Stomach smooth muscle (tissue), 2 donors: Measurements from ENCODE around the gene ZNF212.
A peak's percentile ranks its signal among the peaks of the same experiment; 100 is the strongest.

Experiments used
- H3K27ac ChIP-seq: one replicate; pipeline ENCODE4 v1.7.0; 2013; ENCODE audit warnings: mild to moderate bottlenecking, low read length, inconsistent platforms
- H3K27me3 ChIP-seq, 2 donors: one replicate each; pipeline ENCODE4 v1.7.0; 2013; ENCODE audit warnings: low read length in 2 of 2; ENCODE audit not compliant: insufficient read depth in 2 of 2, control insufficient read depth in 1 of 2
- H3K36me3 ChIP-seq, 2 donors: one replicate each; pipeline ENCODE4 v1.7.0; 2013; ENCODE audit warnings: low read length in 2 of 2; ENCODE audit not compliant: control insufficient read depth in 2 of 2, insufficient read depth in 2 of 2
- H3K4me1 ChIP-seq: one replicate; pipeline ENCODE4 v1.7.0; 2013; ENCODE audit warnings: low read length; ENCODE audit not compliant: control insufficient read depth, insufficient read depth
- H3K4me3 ChIP-seq, 2 donors: one replicate each; pipeline ENCODE4 v1.7.0; 2013; ENCODE audit warnings: low read length in 2 of 2
- H3K9ac ChIP-seq, 2 donors: one replicate each; pipeline ENCODE4 v1.7.0; 2013; ENCODE audit warnings: low read length in 2 of 2, mild to moderate bottlenecking in 1 of 2
- H3K9me3 ChIP-seq, 2 donors: one replicate each; pipeline ENCODE4 v1.7.0; 2013; ENCODE audit warnings: low read length in 2 of 2; ENCODE audit not compliant: control insufficient read depth in 2 of 2
- donor health status: healthy.
- donor health status: Pancreatic carcinoma.

Gene ZNF212

GRCh38 chr7:149202831-149203231, 36.6 kb upstream of the ZNF212 start:
- H3K4me3 ChIP-seq: peak overlapping the region in 1 of 2 donors; percentile 8
- peak overlapping the region; percentile 18 for H3K27ac ChIP-seq
- no peaks in the 10 kb centered on the region for H3K4me1 ChIP-seq
- no peak overlapping the region for H3K9ac ChIP-seq
- H3K36me3 ChIP-seq: peaks cover 61 to 68% of the 10 kb centered on the region in 2 donors
- no peaks in the 10 kb centered on the region for H3K9me3 ChIP-seq
- H3K27me3 ChIP-seq: no peaks in the 10 kb centered on the region

- Histone ChIP-seq H3K36me3 (peaks cover 62 to 70% of the 10 kb centered on the region in 2 donors), H3K4me1 (no peaks in the 10 kb centered on the region), H3K27ac (no peak overlapping the region)
These were observed 33.6 kb upstream of the ZNF212 start for GRCh38 chr7:149205690-149206381.

GRCh38 chr7:149207324-149208035, 32.0 kb upstream of the ZNF212 start:
- H3K27ac ChIP-seq: no peak overlapping the region
- no peaks in the 10 kb centered on the region for H3K4me1 ChIP-seq
- no peaks in the 10 kb centered on the region for H3K9me3 ChIP-seq
- no peak overlapping the region for H3K4me3 ChIP-seq
- no peaks in the 10 kb centered on the region for H3K27me3 ChIP-seq
- H3K9ac ChIP-seq: no peak overlapping the region
- peaks cover 69 to 75% of the 10 kb centered on the region in 2 donors for H3K36me3 ChIP-seq

More at GRCh38 chr7:149205690-149206381, 33.6 kb upstream of the ZNF212 start:
- Histone ChIP-seq H3K27me3 (no peaks in the 10 kb centered on the region), H3K9ac (no peak overlapping the region), H3K4me3 (no peak overlapping the region), H3K9me3 (no peaks in the 10 kb centered on the region)

- Histone ChIP-seq H3K27ac (no peak overlapping the region), H3K36me3 (peaks cover 73 to 77% of the 10 kb centered on the region in 2 donors), H3K4me3 (no peak overlapping the region)
These were observed 29.8 kb upstream of the ZNF212 start for GRCh38 chr7:149209518-149210269.

GRCh38 chr7:149210551-149210950, 28.9 kb upstream of the ZNF212 start:
- Histone ChIP-seq H3K4me1 (no peaks in the 10 kb centered on the region), H3K9me3 (no peaks in the 10 kb centered on the region), H3K27me3 (no peaks in the 10 kb centered on the region), H3K36me3 (peaks cover 77 to 83% of the 10 kb centered on the region in 2 donors), H3K9ac (no peak overlapping the region), H3K27ac (no peak overlapping the region), H3K4me3 (no peak overlapping the region)

More at GRCh38 chr7:149209518-149210269, 29.8 kb upstream of the ZNF212 start:
- no peak overlapping the region for H3K9ac ChIP-seq
- no peaks in the 10 kb centered on the region for H3K9me3 ChIP-seq
- no peaks in the 10 kb centered on the region for H3K27me3 ChIP-seq
- H3K4me1 ChIP-seq: no peaks in the 10 kb centered on the region

GRCh38 chr7:149214020-149214720, 25.3 kb upstream of the ZNF212 start:
- Histone ChIP-seq H3K9ac (no peak overlapping the region), H3K27me3 (no peaks in the 10 kb centered on the region), H3K4me3 (no peak overlapping the region), H3K9me3 (no peaks in the 10 kb centered on the region), H3K4me1 (peaks cover 2% of the 10 kb centered on the region), H3K36me3 (peaks cover 73 to 75% of the 10 kb centered on the region in 2 donors), H3K27ac (no peak overlapping the region)

- Histone ChIP-seq H3K27me3 (no peaks in the 10 kb centered on the region), H3K36me3 (peaks cover 60 to 66% of the 10 kb centered on the region in 2 donors)
These were observed 23.0 kb upstream of the ZNF212 start for GRCh38 chr7:149216402-149216801.

GRCh38 chr7:149217570-149217969, 21.9 kb upstream of the ZNF212 start:
- Histone ChIP-seq H3K36me3 (peaks cover 54 to 60% of the 10 kb centered on the region in 2 donors), H3K4me3 (no peak overlapping the region), H3K9ac (no peak overlapping the region), H3K9me3 (no peaks in the 10 kb centered on the region), H3K4me1 (peaks cover 2% of the 10 kb centered on the region), H3K27ac (no peak overlapping the region), H3K27me3 (no peaks in the 10 kb centered on the region)

More at GRCh38 chr7:149216402-149216801, 23.0 kb upstream of the ZNF212 start:
- no peak overlapping the region for H3K27ac ChIP-seq
- H3K4me3 ChIP-seq: no peak overlapping the region
- H3K9me3 ChIP-seq: no peaks in the 10 kb centered on the region
- H3K4me1 ChIP-seq: peaks cover 2% of the 10 kb centered on the region
- no peak overlapping the region for H3K9ac ChIP-seq

- peaks cover 2% of the 10 kb centered on the region for H3K4me1 ChIP-seq
- H3K27ac ChIP-seq: no peak overlapping the region
- no peaks in the 10 kb centered on the region for H3K9me3 ChIP-seq
- peaks cover 44 to 51% of the 10 kb centered on the region in 2 donors for H3K36me3 ChIP-seq
- H3K4me3 ChIP-seq: no peak overlapping the region
- no peaks in the 10 kb centered on the region for H3K27me3 ChIP-seq
- H3K9ac ChIP-seq: no peak overlapping the region
These were observed 20.7 kb upstream of the ZNF212 start for GRCh38 chr7:149218469-149219420.
